NCI-H82 treated with DMSO at 0.1 percent for 48 hours (cell line): Measurements from ENCODE around the gene TAF10.
A peak's percentile ranks its signal among the peaks of the same experiment; 100 is the strongest.

ENCODE experiments used
- DNase-seq: peaks from one replicate; lab custom pipeline; 2025; ENCODE audit not compliant: unreplicated experiment; lab: John Stamatoyannopoulos, UW

TAF10 gene

GRCh38 chr11:6586434-6587359, 25.3 kb downstream of the TAF10 start:
- no peak for DNase-seq

GRCh38 chr11:6584528-6584927, 27.5 kb downstream of the TAF10 start:
- DNase-seq: no peak

GRCh38 chr11:6583584-6583983, 28.4 kb downstream of the TAF10 start:
- DNase-seq: no peak

DNA sequence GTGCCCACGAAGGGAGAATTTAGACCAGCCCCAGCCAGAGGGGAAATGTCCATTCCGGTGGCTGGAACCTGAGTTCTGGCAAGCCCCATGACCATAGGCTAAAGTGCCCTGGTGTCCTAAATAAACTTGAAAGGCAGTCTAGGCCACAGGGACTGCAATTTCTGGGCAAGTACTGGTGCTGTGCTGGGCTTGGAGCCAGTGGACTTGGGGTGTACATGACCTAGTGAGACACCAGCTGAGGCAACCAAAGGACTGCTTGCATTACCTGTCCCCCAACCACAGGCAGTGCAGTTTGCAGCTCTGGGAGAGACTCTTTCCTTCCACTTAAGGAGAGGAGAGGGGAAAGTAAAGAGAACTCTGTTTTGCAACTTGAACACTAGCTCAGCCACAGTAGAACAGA, 32.3 kb downstream of the TAF10 start:
- DNase-seq: no peak

DNA sequence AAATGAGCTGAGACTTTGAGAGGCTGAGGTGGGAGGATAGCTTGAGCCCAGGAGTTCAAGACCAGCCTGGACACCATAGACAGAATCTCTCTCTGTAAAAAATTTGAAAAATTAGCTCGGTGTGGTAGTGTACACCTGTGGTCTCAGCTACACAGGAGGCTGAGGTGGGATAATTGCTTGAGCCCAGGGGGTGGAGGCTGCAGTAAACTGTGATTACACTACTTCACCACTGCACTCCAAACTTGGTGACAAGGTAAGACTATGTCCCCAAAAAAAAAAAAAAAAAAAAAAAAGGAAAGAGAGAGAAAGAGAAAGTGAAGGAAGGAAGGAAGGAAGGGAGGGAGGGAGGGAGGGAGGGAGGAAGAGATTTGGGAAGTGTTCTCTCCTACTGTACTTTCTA, 33.9 kb downstream of the TAF10 start:
- DNase-seq: no peak

GRCh38 chr11:6576471-6577373, 35.3 kb downstream of the TAF10 start:
- peak; percentile 70 for DNase-seq

DNA sequence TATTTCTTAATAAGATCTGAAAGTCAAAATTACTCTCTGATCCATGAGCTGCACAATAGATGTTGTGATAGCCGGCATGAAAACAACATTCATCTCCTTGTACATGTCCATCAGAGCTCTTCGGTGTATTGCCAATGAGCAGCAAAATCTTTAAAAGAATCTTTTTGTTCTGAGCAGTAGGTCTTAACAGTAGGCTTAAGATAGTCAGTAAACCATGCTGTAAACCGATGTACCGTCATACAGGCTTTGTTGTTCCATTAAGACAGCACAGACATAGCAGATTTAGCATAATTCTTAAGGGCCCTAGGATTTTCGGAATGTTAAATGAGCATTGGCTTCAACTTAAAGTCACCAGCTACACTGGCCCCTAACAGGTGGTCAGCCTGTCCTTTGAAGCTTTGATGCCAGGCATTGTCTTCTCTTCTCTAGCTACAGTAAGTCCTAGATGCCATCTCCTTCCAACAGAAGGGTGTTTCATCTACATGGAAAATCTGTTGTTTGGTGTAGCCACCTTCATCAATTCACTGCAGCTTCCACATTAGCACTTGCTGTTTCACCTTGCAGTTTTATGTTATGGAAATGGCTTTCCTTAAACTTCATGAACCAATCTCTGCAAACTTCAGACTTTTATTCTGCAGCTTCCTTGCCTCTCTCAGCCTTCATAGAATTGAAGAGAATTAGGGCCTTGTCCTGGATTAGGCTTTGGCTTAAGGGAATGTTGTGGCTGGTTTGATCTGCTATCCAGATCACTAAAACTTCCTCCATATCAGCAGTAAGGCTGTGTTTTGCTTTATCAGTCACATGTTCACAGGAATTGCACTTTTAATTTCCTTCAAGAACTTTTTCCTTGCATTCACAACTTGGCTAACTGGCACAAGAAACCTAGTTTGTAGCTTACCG, 37.0 kb downstream of the TAF10 start:
- no peak for DNase-seq

GRCh38 chr11:6572215-6572614, 39.8 kb downstream of the TAF10 start:
- no peak for DNase-seq

DNA sequence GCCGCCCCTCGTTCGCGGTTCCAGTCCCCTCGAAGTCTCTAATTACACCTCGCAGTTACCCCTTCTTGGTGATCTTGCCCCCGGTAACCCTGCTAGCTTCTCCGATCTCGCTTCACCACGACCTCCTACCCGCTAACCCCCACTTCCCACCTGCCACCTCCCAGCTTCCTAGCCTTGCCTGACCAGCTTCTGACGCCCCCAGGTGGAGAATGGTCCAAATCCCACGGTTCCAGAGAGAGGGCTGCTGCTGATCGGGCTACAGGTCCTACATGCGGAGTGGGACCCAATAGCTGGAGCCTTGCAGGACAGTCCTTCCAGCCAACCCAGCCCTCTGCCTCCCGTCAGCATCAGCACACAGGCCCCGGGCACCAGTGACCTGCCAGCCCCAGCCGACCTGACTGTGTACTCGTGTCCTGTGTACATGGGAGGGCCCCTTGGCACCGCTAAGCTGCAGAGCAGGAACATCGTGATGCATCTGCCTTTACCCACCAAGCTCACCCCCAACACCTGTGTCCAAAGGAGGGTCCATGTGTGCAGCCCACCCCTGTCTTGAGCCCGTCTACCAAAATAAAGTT, 40.5 kb downstream of the TAF10 start:
- no peak for DNase-seq

DNA sequence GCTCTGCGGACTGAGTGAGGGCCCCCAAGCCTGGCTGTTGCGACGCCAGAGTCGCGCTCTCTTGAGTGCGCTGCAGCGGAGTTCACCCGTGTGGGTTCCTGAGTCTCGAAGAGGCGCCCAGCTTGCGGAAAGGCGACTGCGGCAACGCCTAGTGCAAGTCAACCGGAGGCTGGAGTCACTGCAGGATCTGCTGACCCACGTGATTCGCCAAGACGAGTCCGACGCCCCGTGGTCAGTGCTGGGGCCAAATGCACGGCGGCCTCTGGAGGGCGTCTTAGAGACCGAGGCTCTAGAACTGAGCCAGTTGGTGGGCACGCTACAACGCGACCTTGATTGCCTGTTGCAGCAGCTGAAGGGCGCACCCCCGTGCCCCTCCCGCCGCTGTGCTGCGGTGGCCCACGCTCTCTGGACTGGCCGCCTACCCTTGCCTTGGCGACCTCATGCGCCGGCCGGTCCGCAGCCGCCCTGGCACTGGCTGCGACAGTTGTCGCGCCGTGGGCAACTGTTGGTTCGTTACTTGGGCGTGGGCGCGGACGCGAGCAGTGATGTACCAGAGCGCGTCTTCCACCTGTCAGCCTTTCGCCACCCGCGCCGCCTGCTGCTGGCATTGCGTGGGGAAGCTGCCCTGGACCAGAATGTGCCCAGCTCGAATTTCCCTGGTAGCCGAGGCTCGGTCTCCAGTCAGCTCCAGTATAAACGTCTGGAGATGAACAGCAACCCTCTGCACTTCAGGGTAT, 41.2 kb downstream of the TAF10 start:
- no peak for DNase-seq

DNA sequence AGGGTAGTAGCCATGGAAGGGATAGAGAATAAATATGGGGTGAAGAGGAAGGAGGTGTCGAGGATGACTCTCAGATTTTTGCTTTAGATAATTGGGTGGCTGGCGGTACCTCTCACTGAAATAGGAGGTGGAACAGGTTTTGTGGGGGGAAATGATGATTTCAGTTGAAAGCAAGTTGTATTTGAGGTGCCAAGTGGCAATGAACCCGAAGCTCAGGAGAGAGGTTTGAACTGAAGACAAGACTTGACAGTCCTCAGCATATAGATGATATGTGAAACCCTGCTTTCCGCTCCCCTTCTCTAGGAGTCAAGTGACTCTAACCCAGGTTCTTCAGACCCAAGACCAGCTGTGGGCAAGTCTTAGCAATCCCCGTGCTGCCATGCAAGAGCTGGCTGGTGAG, 42.3 kb downstream of the TAF10 start:
- no peak for DNase-seq

- DNase-seq: no peak
Observed at GRCh38 chr11:6568191-6568918, 43.7 kb downstream of the TAF10 start.

DNA sequence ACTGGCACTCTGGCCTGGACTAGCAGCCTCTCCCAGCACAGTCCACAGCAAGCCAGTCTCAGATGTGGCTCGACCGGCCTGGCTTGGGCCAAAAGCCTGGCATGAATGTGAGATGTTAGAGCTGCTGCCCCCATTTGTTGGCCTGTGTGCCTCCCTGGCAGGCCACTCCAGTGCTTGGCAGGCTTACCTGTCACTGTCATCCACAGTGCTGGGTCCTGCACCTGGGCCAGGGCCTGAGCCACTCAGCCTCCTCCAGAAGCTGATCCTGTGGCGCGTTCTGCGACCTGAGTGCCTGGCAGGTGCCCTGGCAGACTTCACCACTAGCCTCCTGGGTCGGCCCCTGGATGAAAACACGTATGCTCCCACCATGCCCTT, 44.7 kb downstream of the TAF10 start:
- DNase-seq: no peak

DNA sequence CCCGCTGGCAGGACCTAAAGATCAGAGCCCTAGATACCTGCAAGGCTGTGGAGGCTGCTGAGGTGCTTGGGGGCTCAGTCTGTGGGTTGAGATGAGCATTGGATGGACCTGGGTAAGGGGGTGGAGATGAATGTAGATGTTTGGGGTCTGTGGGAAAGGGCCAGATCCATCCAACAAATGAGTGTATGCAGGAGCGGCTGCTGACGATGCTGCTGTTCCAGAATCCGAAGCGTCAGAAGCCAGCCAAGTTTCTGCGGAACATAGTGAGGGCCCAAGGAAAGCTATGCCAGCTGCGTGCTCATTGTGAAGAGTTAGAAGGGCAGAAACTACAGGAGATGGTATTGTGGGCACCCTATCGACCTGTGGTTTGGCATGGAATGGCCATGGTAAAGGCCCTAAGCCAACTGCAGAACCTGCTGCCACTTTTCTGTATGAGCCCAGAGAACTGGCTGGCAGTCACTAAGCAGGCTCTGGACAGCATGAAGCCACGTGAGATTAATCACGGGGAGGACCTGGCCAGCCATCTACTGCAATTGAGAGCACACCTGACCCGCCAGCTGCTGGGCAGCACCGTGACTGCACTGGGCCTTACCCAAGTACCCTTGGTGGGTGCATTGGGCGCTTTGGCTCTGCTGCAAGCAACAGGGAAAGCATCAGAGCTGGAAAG, 45.2 kb downstream of the TAF10 start:
- no peak for DNase-seq

DNA sequence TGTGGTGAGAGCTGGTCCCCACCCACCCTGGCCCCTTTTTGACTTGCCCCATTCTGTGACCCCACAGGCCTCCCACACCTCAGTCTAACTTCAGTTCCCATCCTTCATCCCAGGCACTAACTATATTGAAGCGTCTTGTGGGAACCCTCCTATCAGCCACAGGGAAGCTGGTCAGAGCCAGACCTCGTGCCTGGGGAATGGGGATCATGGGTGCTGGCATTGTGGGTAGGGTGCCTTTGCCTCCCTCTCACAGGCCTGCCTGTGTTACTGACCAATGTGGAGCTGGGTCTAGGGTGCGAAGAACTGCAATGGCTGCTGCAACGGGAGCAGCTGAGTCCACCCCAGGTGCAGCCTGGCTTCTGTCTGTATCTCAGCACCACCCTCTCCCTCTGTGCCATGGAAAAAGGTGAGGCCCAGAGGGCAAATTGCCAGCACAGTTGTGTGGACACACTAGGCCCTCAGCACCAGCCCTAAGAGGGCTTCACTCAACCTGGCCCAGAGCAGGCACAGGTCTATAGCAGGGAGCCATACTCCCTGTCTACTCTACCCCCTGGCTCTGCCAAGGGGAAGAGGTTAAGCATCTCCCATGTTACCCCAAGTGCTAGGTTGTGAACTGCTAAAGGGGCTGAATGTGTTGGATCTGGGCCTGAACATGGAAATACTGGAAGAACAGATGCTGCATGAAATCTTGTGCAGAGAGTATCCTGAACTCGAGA, 45.9 kb downstream of the TAF10 start:
- no peak for DNase-seq

DNA sequence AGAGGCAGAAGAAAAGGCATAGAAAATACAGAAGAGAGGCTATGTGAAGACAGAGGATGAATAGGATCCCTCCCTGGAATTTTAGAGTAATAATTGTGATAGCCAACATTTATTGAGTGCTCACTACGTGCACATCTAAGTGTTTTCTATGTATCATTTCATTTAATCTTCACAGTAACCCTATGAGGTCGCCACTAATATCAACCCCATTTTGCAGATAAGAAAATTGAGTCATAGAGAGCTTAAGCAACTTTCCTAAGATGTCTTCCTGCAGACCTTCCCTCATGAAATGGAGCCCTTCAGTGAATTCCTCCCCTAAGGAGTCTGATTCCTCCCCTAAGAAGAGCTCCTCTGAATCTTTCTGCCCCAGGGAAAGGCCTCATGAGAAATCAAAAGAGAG, 46.7 kb downstream of the TAF10 start:
- DNase-seq: no peak

DNA sequence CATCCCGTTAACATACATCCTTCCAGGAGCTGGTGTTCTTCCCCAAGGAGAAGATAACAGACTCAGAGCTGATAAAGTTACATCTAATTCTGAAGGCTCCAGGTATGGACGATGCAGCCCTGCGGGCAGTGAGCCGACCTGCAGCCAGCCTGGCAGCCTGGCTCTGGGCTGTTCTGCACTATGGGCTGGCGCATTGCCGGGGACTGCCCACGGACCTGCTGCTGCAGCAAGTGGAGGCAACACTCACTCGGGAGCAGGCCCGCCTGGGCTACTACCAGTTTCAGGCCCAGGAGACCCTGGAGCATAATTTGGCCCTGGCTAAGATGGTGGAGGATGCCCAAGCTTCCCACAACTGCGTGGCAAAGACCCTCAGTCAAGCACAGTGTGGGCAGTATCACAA, 48.3 kb downstream of the TAF10 start:
- no peak for DNase-seq

DNA sequence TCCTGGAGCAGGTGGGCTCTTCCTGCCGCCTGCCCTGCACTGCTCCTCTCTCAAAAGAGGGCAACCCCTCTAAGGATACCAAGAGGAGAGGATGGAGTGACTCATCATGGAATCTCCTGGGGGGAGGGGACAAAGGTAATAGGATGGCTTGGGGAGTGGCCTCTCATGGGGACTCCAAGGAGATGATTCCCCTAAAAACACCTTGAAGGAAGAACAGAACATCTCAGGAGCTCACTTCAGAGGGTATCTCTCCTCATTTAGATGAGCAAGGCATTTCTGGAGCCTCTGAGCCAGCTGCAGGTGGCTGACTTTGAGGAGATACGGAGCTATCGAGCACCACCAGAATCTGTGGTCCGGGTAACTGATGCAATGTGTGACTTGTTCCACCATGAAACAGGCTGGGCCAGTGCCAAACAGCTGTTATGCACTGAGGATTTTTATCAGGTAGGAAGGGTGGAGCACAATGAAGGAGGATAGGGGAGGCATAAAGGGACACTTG, 48.8 kb downstream of the TAF10 start:
- DNase-seq: no peak
